Placental pericyte (primary cell): ENCODE results near the gene KRTAP20-2. TPM values are rescaled to one million over a fixed set of nuclear protein-coding genes. Genes with fewer than 3 reads are reported as not detected.

ENCODE experiments used
- small RNA-seq: library from RNA; depleted of rRNA; stranded (forward); fragments of <200 nt; gene quantifications from one replicate; pipeline ENCODE3, GENCODE V24; 2012; ENCODE audit warnings: low replicate concordance
- total RNA-seq: library from RNA; depleted of rRNA; stranded (reverse); fragments of >200 nt; gene quantifications from 2 replicates; pipeline ENCODE4 v1.2.3, GENCODE V29; 2012

KRTAP20-2 gene
- total RNA-seq, result not detected in 2 replicates

DNA sequence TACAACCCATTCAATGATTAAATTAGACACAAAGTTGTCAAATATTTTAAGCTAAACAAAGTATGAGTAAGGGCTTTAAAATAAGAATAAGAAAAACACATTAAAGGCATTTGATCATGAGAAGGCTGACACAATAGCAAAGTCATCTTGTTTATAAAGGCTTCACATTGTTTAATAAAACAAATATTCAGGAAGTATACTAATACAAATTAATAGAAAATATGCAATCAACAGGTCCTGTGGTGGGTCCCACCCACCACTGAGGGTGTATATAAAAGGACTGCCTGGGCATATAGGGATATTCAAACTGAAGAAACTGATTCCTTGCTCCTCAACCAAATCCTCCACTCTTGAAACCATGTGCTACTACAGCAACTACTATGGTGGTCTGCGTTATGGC lies at the start of gene KRTAP20-2:
KRTAP20-2 (plus strand) TSS at position 301 of the 400 bp plus-strand sequence; CDS start at position 359, 58 bp downstream.

DNA sequence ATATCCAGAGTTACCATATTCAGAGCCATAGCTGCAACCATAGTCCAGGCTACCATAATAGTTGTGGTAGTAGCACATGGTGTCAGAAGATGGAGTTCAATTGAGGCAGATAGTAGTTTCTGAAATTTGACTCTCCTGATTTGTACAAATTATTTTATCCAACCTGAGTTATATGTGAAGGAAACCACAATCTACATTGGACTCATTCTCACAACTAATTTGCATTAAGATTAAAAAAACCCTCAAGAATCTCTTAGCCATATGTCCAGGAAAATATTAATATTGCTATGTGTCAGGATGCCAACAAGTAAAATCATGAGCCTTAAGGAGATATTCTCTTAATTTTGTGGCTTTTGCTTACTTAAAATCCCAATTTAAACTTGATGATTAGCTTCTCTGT lies 44.7 kb upstream of the KRTAP20-2 start, which contains the start of gene KRTAP22-2:
KRTAP22-2 (minus strand) TSS at position 101 of the 400 bp plus-strand sequence.

DNA sequence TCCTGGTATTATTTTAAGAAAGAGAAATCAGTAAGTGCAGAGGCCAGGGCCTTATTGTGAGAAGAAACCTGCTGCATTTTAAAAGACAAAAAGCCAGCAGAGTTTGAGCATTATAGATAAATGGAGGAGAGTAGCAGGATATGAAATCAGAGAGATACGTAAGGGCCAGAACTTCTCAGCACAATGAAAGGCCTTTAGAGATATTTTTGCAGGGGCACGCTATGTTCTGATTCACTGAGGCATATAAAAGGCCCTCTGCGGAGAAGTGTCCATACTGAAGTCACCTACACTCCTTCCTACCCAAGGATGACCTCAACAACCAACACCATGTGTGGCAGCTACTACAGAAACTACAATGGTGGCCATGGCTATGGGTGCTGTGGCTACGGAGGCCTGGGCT lies 42.9 kb upstream of the KRTAP20-2 start, which contains the start of gene KRTAP6-3:
KRTAP6-3 (plus strand) TSS at position 301 of the 400 bp plus-strand sequence; CDS start at position 307, 6 bp downstream.

DNA sequence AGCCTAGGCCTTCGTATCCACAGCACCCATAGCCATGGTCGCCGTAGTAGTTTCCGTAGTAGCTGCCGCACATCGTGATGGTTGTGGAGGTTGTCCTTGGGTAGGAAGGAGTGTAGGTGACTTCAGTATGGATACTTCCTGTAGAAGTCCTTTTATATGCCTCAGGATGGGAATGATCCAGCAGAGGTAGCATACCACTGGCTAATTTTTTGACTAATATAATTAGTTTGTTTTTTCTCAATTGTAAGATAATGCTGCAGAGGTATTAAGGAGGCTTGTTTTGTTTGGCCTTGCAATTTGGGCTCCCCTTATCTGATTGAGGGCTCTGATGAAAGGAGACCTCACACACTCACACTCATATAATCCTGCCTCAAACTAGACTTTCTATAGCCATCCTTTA lies 36.2 kb upstream of the KRTAP20-2 start, which contains the start of gene KRTAP6-2:
KRTAP6-2 (minus strand) TSS at position 101 of the 400 bp plus-strand sequence; CDS start at position 73, 28 bp downstream.

DNA sequence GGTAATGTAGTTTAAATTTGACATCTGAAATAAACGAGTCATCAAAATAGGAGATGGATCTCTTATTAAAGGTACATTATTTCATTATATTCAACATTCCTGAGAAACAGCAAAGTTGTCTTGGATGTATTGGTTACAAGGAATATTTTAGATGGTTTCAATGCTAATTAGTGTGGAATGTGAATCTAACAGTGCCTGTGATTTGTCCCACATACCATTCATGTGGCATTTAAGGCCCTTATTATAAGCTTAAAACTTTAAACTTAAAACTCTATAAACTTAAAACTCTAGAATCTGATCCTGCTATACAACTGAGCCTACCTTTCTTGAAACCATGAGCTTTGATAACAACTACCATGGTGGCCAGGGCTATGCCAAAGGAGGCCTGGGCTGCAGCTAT lies 34.2 kb upstream of the KRTAP20-2 start, which contains the start of gene KRTAP22-1:
KRTAP22-1 (plus strand) TSS at position 301 of the 400 bp plus-strand sequence.

DNA sequence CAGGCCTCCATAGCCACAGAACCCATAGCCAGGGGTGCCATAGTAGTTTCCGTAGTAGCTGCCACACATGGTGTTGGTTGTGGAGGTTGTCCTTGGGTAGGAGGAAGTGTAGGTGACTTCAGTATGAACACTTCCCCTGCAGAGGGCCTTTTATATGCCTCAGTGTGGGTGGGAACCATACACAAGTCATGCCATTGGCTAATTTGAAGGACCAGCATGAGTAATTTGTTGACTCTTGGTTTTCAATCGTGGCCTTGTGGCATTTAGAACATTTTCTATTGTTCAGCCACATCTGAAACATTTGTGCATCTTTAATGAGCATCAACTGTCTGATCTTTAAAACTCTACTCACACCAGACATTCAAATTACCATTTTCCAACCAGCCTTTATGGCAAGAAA lies 21.2 kb upstream of the KRTAP20-2 start, which contains the start of gene KRTAP6-1:
KRTAP6-1 (minus strand) TSS at position 95 of the 400 bp plus-strand sequence; CDS start at position 69, 26 bp downstream.

DNA sequence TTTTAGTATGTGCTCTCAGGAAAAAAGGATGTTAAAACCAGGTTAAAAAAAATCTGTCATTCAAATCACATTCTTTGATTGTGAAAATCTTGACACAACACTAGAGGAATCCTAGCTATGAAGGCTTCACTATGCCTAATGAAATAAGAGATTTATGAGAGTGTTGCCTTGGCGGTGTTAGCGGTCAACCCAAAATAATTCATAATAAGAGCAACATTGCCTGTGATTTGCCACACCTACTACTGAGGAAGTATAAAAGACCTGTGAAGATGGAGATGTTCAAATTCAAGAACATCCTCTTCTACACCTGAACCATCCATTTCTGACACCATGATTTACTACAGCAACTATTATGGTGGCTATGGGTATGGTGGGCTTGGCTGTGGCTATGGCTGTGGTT lies 18.9 kb upstream of the KRTAP20-2 start, which contains the start of gene KRTAP20-1:
KRTAP20-1 (plus strand) TSS at position 301 of the 400 bp plus-strand sequence; CDS start at position 331, 30 bp downstream.

DNA sequence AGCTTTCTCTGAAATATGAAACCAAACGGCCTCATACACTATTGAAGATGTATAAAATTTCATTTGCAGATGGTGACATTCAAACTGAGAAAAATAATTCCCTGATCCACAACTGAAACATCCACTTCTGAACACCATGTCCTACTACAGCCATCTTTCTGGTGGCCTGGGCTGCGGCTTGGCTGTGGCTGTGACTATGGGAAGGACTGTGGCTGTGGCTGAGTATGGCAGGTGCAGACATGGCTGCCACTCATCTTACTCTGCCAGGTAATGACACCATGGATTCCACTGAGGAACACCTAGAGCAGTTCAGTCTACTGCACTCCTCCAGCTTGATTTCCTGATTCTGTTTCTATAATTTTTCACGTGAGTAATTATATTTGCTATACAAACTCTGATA lies 14.5 kb upstream of the KRTAP20-2 start, which contains the start of gene KRTAP20-4:
KRTAP20-4 (plus strand) TSS at position 106 of the 400 bp plus-strand sequence.

DNA sequence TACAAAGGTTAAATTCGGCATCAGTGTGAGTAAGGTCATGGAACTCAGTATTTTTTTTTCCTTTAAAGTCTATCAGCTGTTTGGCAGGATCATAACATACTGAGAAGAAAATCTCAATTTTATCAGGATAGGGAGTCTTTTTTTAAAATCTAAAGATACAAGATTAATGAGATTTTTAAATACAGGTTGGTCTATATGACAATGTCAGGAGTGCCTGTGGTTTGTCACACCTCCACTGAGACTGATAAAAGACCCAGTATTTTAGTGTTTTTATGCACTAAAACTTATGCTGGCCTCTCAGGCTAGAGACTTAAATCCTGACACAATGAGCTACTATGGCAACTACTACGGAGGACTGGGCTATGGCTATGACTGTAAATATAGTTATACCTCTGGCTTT lies 7.6 kb downstream of the KRTAP20-2 start, which contains the start of gene KRTAP20-3:
KRTAP20-3 (plus strand) TSS at position 301 of the 400 bp plus-strand sequence.

Small RNAs within 50 kb of the gene (small RNA-seq; reads per million reads assigned to genes)
- gene KRTAP20-1 (not detected), gene KRTAP20-3 (not detected), gene KRTAP20-4 (not detected), gene KRTAP22-1 (not detected), gene KRTAP22-2 (not detected)

Other genes with a start within 250 kb of the KRTAP20-2 start
- not detected in 2 replicates for gene KRTAP13-1, start 239.2 kb upstream of the KRTAP20-2 start, total RNA-seq
- gene KRTAP13-3, start 209.3 kb upstream of the KRTAP20-2 start, total RNA-seq, result not detected in 2 replicates
- gene KRTAP13-4, start 205.0 kb upstream of the KRTAP20-2 start, total RNA-seq, result not detected in 2 replicates
- gene KRTAP15-1, start 194.9 kb upstream of the KRTAP20-2 start, total RNA-seq, result not detected in 2 replicates
- not detected in 2 replicates for gene KRTAP19-1, start 154.8 kb upstream of the KRTAP20-2 start, total RNA-seq
- gene KRTAP19-2, start 147.8 kb upstream of the KRTAP20-2 start, total RNA-seq, result not detected in 2 replicates
- not detected in 2 replicates for gene KRTAP19-3, start 143.2 kb upstream of the KRTAP20-2 start, total RNA-seq
- gene KRTAP19-4, start 138.0 kb upstream of the KRTAP20-2 start, total RNA-seq, result not detected in 2 replicates
- gene KRTAP19-5, start 133.1 kb upstream of the KRTAP20-2 start, total RNA-seq, result not detected in 2 replicates
- not detected in 2 replicates for gene KRTAP19-6, start 93.3 kb upstream of the KRTAP20-2 start, total RNA-seq
- not detected in 2 replicates for gene KRTAP19-7, start 73.9 kb upstream of the KRTAP20-2 start, total RNA-seq
- not detected in 2 replicates for gene KRTAP22-2, start 44.8 kb upstream of the KRTAP20-2 start, total RNA-seq
- not detected in 2 replicates for gene KRTAP6-3, start 42.8 kb upstream of the KRTAP20-2 start, total RNA-seq
- not detected in 2 replicates for gene KRTAP6-2, start 36.3 kb upstream of the KRTAP20-2 start, total RNA-seq
- not detected in 2 replicates for gene KRTAP22-1, start 34.1 kb upstream of the KRTAP20-2 start, total RNA-seq
- gene KRTAP6-1, start 21.3 kb upstream of the KRTAP20-2 start, total RNA-seq, result not detected in 2 replicates
- gene KRTAP20-1, start 18.8 kb upstream of the KRTAP20-2 start, total RNA-seq, result not detected in 2 replicates
- gene KRTAP20-4, start 14.6 kb upstream of the KRTAP20-2 start, total RNA-seq, result not detected in 2 replicates
- gene KRTAP20-3, start 7.7 kb downstream of the KRTAP20-2 start, total RNA-seq, result not detected in 2 replicates
- gene KRTAP21-3, start 83.6 kb downstream of the KRTAP20-2 start, total RNA-seq, result not detected in 2 replicates
- gene KRTAP21-2, start 112.1 kb downstream of the KRTAP20-2 start, total RNA-seq, result not detected in 2 replicates
- not detected in 2 replicates for gene KRTAP21-1, start 120.2 kb downstream of the KRTAP20-2 start, total RNA-seq
- not detected in 2 replicates for gene KRTAP8-1, start 178.1 kb downstream of the KRTAP20-2 start, total RNA-seq
- not detected in 2 replicates for gene KRTAP7-1, start 194.6 kb downstream of the KRTAP20-2 start, total RNA-seq
- not detected in 2 replicates for gene KRTAP11-1, start 246.4 kb downstream of the KRTAP20-2 start, total RNA-seq